HG03520 (cell line): ENCODE measurements around the gene KCNN2.
A peak's percentile ranks its signal among the peaks of the same experiment; 100 is the strongest.

Experiments
- ATAC-seq: cut with Tn5 transposase; IDR thresholded peaks from one replicate; pipeline ENCODE4 v1.9.1; 2021; ENCODE audit warnings: mild to moderate bottlenecking, moderate library complexity; ENCODE audit not compliant: unreplicated experiment

Gene KCNN2

GRCh38 chr5:114362197-114362976 is 517 bp downstream of the KCNN2 start:
- ATAC-seq, result peak; percentile 15

GRCh38 chr5:114362977-114363761 is 1.3 kb downstream of the KCNN2 start:
- no peak for ATAC-seq

- no peak for ATAC-seq
Observed at GRCh38 chr5:114363837-114364236, 2.0 kb downstream of the KCNN2 start.

- no peak for ATAC-seq
Observed at GRCh38 chr5:114367029-114367428, 5.2 kb downstream of the KCNN2 start.

DNA sequence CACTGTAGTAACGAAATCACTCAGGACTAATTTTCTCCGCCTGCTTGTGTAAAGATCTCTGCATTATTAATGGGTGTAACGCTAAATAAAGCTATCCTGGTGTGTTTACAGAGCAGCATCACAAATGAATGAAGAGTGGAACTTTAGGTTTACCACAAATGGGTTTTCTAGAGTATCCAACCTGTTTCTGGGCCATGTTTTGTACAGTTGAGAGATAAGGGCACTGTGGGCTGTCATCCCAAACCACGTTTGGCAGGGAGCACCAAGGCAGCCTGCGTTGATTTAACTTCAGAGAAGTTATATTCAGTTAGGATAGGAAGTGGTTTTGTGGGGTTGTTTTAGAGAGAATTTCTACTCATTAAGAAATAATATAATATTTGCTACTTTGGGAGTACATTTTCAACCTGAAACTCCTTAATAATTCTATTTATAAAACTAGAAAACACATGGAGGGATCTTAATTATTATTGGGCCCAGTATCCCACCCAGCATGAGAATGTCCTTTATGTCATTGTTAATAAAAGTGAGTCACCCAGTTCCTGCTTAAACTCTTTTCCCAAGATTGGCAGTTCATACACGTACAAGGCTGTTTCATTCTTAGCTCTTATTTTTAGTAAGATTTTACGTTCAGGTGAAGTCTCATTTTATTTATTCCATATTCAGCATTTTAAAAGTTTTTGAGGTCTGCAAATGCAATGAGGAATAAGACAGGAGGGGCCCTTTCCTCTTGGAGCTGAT is 8.0 kb downstream of the KCNN2 start:
- no peak for ATAC-seq

DNA sequence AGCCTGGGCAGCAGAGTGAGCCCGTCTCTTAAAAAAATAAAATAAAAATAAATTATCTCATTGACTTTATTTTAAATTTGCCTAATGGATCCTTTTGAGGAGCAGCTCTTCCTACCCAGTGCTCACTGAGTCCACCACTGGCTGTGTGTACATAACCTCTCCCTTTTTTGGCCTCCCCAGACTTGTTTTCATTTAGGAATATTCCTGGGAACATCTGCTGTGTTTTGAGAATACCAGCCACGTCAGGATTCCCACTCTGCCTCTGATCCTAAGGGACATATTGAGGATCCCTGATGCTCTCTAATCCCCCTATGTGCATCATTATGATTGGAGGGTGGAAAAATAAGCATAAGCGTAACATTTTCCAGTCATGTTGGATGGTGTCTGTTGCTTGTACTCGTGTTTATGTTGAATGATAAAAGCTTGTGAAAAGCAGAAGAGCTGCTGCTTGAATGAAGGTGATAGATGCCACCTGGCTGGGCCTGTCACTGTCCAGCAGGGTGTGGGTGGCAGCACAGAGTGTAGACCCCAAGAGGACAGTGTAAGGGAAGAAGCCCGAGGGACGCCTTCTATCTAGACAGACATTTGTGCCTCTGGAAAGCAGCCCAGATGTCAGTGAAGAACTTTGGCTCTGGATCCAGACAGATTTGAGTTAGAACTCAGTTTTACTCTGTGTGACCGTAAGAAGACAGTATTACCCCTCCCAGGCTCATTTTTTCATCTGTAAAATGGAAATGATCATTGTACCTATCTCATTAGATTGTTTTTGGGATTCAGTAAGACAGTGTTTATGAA is 15.4 kb downstream of the KCNN2 start:
- ATAC-seq, result no peak

DNA sequence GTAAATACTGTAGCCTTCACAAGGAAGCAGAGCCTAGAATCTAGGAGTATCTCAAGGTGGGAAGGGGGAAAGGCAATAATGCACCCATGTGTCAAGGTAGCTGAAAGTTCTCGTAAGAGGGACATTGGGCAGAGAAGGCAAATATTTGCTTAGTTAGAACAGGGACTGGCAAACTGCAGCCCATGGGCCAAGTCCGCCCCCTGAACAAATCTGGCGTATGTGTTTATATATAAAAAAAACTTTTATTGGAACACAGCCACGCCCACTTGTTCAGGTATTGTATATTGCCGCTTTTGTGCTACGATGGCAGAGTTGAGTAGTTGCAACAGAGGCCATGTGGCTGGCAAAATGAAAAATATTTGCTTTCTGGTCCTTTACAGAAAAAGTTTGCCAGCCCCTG is 16.1 kb downstream of the KCNN2 start:
- no peak for ATAC-seq

- ATAC-seq, result no peak
Observed at GRCh38 chr5:114380721-114381120, 18.9 kb downstream of the KCNN2 start.

GRCh38 chr5:114387433-114387832 is 25.6 kb downstream of the KCNN2 start:
- ATAC-seq, result no peak

DNA sequence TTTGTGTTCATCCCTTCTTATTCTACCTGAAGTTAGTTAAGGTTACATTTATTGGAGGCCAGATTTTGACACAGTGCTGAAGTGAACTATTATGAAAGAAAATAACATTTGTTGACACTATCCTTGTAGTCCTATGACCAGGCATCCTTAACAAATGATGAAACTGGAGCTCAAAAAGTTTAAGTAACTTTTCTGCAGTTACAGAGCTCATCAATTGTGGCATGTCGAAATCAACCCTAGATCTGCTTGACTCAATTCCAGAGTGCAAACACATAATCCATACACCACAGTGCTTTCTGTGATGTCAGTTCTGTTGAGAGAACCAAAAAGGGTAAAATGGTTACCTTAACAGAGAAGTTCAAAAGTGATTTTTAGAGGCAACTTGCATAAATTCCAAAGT is 28.6 kb downstream of the KCNN2 start:
- no peak for ATAC-seq

- ATAC-seq, result no peak
Observed at GRCh38 chr5:114391321-114391720, 29.5 kb downstream of the KCNN2 start.

DNA sequence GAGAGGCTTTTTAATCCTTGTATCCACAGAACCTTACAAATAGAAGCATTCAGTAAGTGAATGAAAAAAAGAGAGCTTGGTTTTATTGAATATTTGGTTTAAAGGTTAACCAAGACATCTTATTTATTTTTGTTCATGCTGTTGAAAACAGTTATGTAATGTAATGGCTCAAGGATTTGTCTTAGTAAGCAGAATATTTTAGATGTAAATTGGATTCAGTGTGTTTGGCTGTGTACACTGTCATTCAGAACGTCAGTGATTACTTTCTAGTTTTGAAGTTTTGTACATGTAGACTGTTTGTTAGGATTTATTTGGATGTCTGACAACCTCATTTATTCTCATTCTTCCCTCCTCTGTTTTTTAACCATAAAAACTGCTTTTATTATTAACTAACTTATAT is 31.3 kb downstream of the KCNN2 start:
- no peak for ATAC-seq

- ATAC-seq, result no peak
Observed at GRCh38 chr5:114402206-114402605, 40.3 kb downstream of the KCNN2 start.

DNA sequence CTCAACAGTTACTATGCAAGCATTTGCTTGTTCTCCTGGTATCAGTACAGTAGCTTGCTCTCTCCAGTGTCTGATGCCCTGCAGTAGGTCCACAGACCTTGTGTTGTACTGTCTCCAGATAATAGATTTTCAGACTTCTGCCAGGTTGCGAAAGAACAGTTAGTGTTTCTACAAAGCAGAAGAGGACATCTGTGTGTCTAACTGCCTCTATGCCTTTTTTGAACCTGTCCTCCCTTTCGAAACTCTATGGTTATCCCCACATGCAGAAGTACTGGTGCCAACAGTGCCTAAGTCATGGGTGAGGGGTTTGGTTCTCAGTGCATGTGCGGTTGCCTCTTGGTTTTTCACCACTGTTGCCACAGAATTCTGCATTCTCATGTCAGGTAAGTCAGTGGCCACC is 45.9 kb downstream of the KCNN2 start:
- no peak for ATAC-seq

GRCh38 chr5:114408847-114409246 is 47.0 kb downstream of the KCNN2 start:
- ATAC-seq, result no peak

DNA sequence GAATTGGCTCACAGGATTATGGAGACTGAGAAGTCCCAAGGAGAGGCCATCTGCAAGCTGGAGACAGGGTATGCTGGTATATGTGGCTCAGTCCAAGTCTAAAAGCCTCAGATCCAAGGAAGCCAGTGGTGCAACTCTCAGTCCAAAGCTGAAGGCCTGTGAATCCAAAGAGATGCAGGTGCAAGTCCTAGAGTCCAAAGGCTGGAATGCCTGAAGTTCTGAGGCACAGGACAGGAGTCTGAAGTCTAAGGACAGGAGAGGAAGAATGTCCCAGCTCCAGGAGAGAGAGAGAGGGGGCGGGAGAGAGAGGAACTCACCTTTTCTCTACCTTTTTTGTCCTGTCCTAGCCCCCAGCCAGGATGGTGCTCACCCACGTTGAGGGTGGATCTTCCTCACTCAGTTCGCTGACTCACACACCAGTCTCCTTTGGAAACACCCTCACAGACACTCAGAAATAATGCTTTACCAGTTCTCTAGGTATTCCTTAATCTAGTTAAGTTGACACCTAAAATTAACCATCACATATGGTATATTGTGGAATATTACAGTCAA is 49.6 kb downstream of the KCNN2 start:
- ATAC-seq, result no peak

DNA sequence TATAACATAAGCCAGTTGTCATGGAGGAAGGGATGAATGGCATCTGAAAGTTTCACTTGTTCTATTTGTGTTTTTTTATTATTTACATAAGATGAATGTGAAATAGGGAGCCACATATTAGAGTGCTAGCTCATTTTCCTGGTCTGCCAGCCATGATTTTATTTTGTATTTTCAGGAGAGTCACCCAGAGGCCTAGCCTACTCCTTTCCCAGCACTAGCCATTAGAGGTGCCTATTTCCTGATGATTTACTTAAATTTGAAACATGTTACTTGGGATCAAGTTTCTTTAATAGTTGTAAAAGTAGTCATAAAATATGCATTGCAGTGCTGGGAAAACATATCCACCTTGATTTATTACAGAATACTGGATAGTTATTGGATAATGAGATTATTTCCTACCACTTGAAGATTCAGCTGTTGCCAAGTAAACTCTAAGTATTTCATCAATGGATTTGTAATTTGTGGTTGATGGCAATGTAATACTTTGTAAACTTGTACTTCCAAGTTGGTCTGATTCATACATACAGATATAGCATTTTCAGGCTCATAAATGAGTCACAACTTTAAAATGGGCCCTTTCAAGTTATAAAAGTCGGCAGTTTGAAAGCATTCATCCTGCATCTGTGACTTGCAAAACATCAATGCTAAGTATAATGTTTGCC is 50.8 kb downstream of the KCNN2 start:
- ATAC-seq, result peak; percentile 52

DNA sequence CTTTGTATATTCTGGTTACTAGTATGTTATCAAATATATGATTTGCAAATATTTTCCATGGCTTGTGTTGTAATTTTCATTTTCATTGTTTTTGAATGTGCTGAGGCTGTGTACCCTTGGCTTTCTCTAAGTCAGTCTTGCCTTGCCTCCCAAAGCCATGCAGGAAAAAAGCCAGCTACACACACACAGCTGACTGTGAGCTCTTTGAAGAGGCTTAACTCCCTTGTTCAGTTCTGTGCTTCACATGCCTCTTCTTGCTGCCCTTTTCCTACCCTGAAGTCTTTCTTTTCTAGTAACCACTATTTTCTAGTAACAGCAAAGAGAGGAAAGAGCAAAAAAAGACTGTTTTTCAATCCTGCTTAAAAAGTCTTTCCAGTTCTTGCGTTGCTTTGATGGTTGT is 53.9 kb downstream of the KCNN2 start:
- no peak for ATAC-seq

- ATAC-seq, result no peak
Observed at GRCh38 chr5:114416254-114416653, 54.4 kb downstream of the KCNN2 start.

DNA sequence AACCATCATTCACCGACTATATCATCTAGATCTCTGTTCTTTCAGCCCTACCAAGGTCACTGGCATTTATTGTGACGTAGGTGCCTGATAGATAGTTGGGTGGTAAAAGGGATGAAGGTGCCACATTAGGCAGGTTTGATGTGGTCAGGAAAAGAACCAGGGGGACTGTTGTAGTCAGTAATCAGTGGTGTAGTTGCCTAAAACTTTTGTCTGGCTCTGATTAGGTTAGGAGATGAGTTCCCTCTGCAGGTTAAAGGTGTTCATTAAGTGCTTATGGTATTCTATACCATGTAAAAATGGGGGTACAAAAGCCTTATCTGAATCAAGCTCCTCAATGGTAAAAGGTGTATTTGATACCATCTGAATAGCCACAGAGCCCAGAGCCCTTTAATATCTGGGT is 55.6 kb downstream of the KCNN2 start:
- no peak for ATAC-seq
